ENCODE data around the gene MTURN. TPM values are rescaled to one million over a fixed set of nuclear protein-coding genes. Genes with fewer than 3 reads are reported as not detected.

MTURN gene
- total RNA-seq, 4 donors from 2014 or later = 36.9 to 59.7 (median 45.6) TPM

DNA sequence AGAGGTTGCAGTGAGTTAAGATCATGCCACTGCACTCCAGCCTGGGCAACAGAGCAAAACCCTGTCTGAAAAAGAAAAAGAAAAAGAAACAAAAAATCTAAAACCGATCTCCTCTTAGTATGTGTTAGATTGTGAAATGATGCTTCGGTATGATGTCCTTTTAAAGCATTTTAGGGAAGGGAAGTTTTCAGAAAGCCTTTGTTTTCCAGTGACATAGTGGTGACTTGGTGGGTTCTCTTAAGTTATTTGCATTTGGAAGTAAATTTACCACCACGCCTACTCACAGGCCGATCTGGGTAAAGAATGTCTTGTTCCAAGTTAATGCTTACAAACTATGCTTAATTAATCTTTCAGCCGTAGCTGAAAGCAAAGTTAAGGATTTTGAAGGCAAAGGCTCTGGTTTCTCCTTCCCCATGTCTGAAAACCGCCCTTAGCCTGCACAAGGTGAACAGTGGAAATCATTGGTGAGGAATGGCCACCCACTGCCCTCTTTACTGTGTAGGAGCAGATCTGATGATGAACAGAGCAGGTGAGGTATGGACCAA lies 10.7 kb downstream of the MTURN start:
- intact Hi-C loops (cut with DNase I; ENCODE audit: low total_unique reads) = no loop called here
- no peak for TF ChIP-seq POLR2A (IDR thresholded peaks at IDR 0.05)
- TF ChIP-seq, protein P1, sequence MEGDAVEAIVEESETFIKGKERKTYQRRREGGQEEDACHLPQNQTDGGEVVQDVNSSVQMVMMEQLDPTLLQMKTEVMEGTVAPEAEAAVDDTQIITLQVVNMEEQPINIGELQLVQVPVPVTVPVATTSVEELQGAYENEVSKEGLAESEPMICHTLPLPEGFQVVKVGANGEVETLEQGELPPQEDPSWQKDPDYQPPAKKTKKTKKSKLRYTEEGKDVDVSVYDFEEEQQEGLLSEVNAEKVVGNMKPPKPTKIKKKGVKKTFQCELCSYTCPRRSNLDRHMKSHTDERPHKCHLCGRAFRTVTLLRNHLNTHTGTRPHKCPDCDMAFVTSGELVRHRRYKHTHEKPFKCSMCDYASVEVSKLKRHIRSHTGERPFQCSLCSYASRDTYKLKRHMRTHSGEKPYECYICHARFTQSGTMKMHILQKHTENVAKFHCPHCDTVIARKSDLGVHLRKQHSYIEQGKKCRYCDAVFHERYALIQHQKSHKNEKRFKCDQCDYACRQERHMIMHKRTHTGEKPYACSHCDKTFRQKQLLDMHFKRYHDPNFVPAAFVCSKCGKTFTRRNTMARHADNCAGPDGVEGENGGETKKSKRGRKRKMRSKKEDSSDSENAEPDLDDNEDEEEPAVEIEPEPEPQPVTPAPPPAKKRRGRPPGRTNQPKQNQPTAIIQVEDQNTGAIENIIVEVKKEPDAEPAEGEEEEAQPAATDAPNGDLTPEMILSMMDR (IDR thresholded peaks at IDR 0.05) = no peak
- WGBS, 2 donors = 88% methylated on average over 6 of the region's 6 CpGs
- DNase-seq (ENCODE audit: low spot score in 2 of 2) = no peak
- no peak overlapping the region for H3K4me3 ChIP-seq (ENCODE audit: low read depth, poor library complexity, severe bottlenecking)

DNA sequence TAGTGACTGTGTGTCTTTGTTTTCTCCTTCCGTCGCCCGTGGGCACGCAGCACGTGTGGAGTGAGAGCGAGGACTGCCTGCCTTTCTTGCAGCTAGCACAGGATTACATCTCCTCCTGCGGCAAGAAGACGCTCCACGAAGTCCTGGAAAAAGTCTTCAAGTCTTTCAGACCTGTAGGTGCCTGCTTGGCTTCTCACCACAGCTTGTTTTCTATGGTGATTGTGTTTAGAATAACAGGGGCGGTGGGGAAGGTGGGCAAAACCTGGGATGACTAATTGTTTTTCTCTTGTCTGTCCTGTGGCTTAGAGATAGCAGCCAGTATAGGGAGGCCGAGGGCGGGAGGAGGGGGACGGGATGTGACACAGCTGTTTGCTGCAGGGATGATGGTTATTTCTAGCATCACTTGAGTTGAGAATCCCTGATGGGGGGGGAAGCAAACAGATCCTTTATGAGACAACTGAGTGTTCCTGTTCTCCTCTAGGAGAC lies 11.4 kb downstream of the MTURN start:
- 80 to 81% methylated on average over 13 of the region's 13 CpGs for WGBS, 2 donors
- TF ChIP-seq, protein P1 (IDR thresholded peaks at IDR 0.05) = no peak
- no peak for TF ChIP-seq POLR2A (IDR thresholded peaks at IDR 0.05)
- no peak for DNase-seq (ENCODE audit: low spot score in 2 of 2)
- no peak overlapping the region for H3K4me3 ChIP-seq (ENCODE audit: low read depth, poor library complexity, severe bottlenecking)
- intact Hi-C loops (cut with DNase I; ENCODE audit: low total_unique reads) = no loop called here

GRCh38 chr7:30147223-30147622 lies 12.4 kb downstream of the MTURN start:
- H3K4me3 ChIP-seq (ENCODE audit: low read depth, poor library complexity, severe bottlenecking) = no peak overlapping the region
- WGBS, 2 donors = 74 to 83% methylated on average over 4 of the region's 4 CpGs
- no peak for DNase-seq (ENCODE audit: low spot score in 2 of 2)
- TF ChIP-seq, protein P1 (IDR thresholded peaks at IDR 0.05) = no peak
- no peak for TF ChIP-seq POLR2A (IDR thresholded peaks at IDR 0.05)
- intact Hi-C loops (cut with DNase I; ENCODE audit: low total_unique reads) = no loop called here

DNA sequence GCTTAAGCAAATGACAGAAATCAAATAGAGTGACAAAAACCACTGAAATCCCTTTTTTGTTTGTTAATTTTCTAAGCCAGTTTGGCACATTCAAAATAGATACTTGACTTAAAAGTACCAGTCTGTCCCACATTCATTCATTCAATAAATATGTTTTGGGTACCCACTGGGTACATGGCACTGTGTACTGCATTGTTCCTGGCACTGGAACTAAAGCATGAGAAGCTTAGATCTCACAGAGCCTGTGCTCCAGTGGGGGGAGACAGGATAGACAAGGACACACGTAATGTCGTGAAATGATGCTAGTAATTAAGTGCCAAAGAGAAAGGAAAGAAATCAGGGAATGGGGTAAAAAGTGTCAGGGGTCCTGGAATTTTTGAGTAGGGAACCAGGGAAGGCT lies 13.0 kb downstream of the MTURN start:
- 89 to 91% methylated on average over 2 of the region's 2 CpGs for WGBS, 2 donors
- TF ChIP-seq POLR2A (IDR thresholded peaks at IDR 0.05) = no peak
- TF ChIP-seq, protein P1 (IDR thresholded peaks at IDR 0.05) = no peak
- H3K4me3 ChIP-seq (ENCODE audit: low read depth, poor library complexity, severe bottlenecking) = no peak overlapping the region
- intact Hi-C loops (cut with DNase I; ENCODE audit: low total_unique reads) = no loop called here
- no peak for DNase-seq (ENCODE audit: low spot score in 2 of 2)

GRCh38 chr7:30148426-30148825 lies 13.6 kb downstream of the MTURN start:
- no peak for TF ChIP-seq POLR2A (IDR thresholded peaks at IDR 0.05)
- TF ChIP-seq, protein P1 (IDR thresholded peaks at IDR 0.05) = no peak
- intact Hi-C loops (cut with DNase I; ENCODE audit: low total_unique reads) = no loop called here
- WGBS, 2 donors = 91 to 96% methylated on average over 5 of the region's 5 CpGs
- H3K4me3 ChIP-seq (ENCODE audit: low read depth, poor library complexity, severe bottlenecking) = no peak overlapping the region
- no peak for DNase-seq (ENCODE audit: low spot score in 2 of 2)

DNA sequence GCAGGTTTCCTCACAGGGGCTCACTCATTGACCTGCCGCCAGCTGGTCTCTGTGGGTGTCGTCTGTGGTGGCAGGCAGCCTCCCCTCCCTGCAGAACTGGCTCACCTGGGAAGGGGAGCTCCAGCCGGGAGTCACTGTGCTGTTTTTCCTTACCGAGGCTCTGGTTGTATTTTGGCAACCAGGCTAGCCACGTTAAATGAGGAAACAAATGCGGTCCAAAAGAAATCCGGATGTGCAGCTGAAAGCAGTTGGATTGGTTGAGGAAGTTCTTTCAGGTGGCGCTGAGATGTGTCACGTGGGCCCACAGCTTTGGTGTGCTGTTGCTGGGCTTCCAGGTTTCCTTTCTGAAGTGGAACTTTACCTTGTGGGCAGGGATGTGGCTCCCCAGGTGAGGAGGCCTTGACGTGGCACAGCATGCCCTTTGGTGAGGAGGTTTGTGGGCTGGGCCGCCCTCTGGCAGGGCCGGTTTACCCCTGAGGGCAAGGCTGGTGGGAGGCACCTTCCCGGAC lies 14.2 kb downstream of the MTURN start:
- 49% methylated on average over 11 to 13 of the region's 13 CpGs for WGBS, 2 donors
- peak in 1 of 2 donors; percentile 55 for DNase-seq (ENCODE audit: low spot score in 2 of 2)
- intact Hi-C loops (cut with DNase I; ENCODE audit: low total_unique reads) = no loop called here
- H3K4me3 ChIP-seq (ENCODE audit: low read depth, poor library complexity, severe bottlenecking) = no peak overlapping the region
- TF ChIP-seq, protein P1 (IDR thresholded peaks at IDR 0.05) = no peak
- no peak for TF ChIP-seq POLR2A (IDR thresholded peaks at IDR 0.05)
